CD14-positive monocyte (primary cell): Measurements from ENCODE around the gene TSHZ1. TPM values are rescaled to one million over a fixed set of nuclear protein-coding genes. Genes with fewer than 3 reads are reported as not detected.

ENCODE experiments used
- DNase-seq, 3 donors: peaks; one replicate each; pipeline ENCODE4 v3.0.0-alpha.2; 2011 to 2022
- H2AFZ ChIP-seq: 2 replicates; pipeline ENCODE4 v1.6.0; 2012; ENCODE audit warnings: mild to moderate bottlenecking, low read depth, low read length, inconsistent platforms; ENCODE audit not compliant: insufficient read depth, poor library complexity, severe bottlenecking
- H3K27ac ChIP-seq, 2 donors: 1 replicate in 1 of 2; 2 replicates in 1 of 2; pipeline ENCODE4 v1.5.1; 2012 to 2013; ENCODE audit warnings: low read length in 2 of 2, control low read depth in 1 of 2, inconsistent platforms in 1 of 2, low read depth in 1 of 2, mild to moderate bottlenecking in 1 of 2
- H3K27me3 ChIP-seq, 2 donors: one replicate each; pipeline versions ENCODE4 v1.6.0 to v1.6.1; 2011 to 2013; ENCODE audit warnings: low read length in 2 of 2; ENCODE audit not compliant: control insufficient read depth in 2 of 2, insufficient read depth in 2 of 2
- H3K36me3 ChIP-seq, 2 donors: replicated peaks in 1 of 2; 1 replicate in 1 of 2; 2 replicates in 1 of 2; pipeline versions ENCODE4 v1.5.1 to v1.6.1; 2012 to 2013; ENCODE audit warnings: low read length in 2 of 2, control low read depth in 1 of 2, inconsistent platforms in 1 of 2, mild to moderate bottlenecking in 1 of 2; ENCODE audit not compliant: insufficient read depth in 2 of 2, control insufficient read depth in 1 of 2
- H3K4me1 ChIP-seq, 2 donors: 1 replicate in 1 of 2; 2 replicates in 1 of 2; pipeline versions ENCODE4 v1.5.1 to v1.6.1; 2012 to 2013; ENCODE audit warnings: low read length in 2 of 2, control low read depth in 1 of 2, inconsistent platforms in 1 of 2, mild to moderate bottlenecking in 1 of 2, moderate library complexity in 1 of 2; ENCODE audit not compliant: insufficient read depth in 2 of 2, control insufficient read depth in 1 of 2
- H3K4me2 ChIP-seq: replicated peaks from 2 replicates; pipeline ENCODE3; 2012; ENCODE audit warnings: low read length, moderate library complexity, mild to moderate bottlenecking; ENCODE audit not compliant: poor library complexity, severe bottlenecking; ENCODE audit errors: extremely low read depth
- H3K4me3 ChIP-seq, 3 experiments: fragments of 200-600 bp in 1 of 3; sonication (generic) in 1 of 3; replicated peaks in 1 of 3; 1 replicate in 2 of 3; 2 replicates in 1 of 3; pipeline ENCODE4 v1.5.1; 2011 to 2013; ENCODE audit warnings: low read length in 3 of 3, mild to moderate bottlenecking in 3 of 3, control low read depth in 2 of 3, low read depth in 2 of 3, inconsistent platforms in 1 of 3, moderate library complexity in 1 of 3
- H3K79me2 ChIP-seq: 2 replicates; pipeline ENCODE4 v1.6.0; 2012; ENCODE audit warnings: mild to moderate bottlenecking, control low read depth, inconsistent platforms, low read length, moderate library complexity; ENCODE audit not compliant: insufficient read depth
- H3K9ac ChIP-seq: 2 replicates; pipeline ENCODE4 v1.6.0; 2017; ENCODE audit warnings: low read length, mild to moderate bottlenecking; ENCODE audit not compliant: insufficient read depth, poor library complexity, severe bottlenecking
- H3K9me3 ChIP-seq, 2 donors: replicated peaks in 1 of 2; 1 replicate in 1 of 2; 2 replicates in 1 of 2; pipeline versions ENCODE4 v1.5.1 to v1.6.1; 2012 to 2013; ENCODE audit warnings: low read length in 2 of 2, control low read depth in 1 of 2; ENCODE audit not compliant: control insufficient read depth in 1 of 2, insufficient read depth in 1 of 2
- H4K20me1 ChIP-seq: 2 replicates; pipeline ENCODE4 v1.6.0; 2012; ENCODE audit warnings: mild to moderate bottlenecking, low read length, control low read depth, moderate library complexity; ENCODE audit not compliant: insufficient read depth
- H3K27ac Mint-ChIP-seq, 7 donors: one replicate each; pipeline ENCODE4 v1.8.0; 2020; ENCODE audit warnings: mild to moderate bottlenecking in 7 of 7, mixed read lengths in 7 of 7, moderate library complexity in 6 of 7, inconsistent platforms in 2 of 7
- H3K27me3 Mint-ChIP-seq, 3 donors: one replicate each; pipeline ENCODE4 v1.8.0; 2021 to 2022; ENCODE audit warnings: low read depth in 3 of 3, mild to moderate bottlenecking in 3 of 3, mixed read lengths in 3 of 3, moderate library complexity in 3 of 3, inconsistent platforms in 1 of 3
- H3K36me3 Mint-ChIP-seq, 2 donors: one replicate each; pipeline ENCODE4 v1.8.0; 2020; ENCODE audit warnings: mixed read lengths in 2 of 2, inconsistent platforms in 1 of 2, mild to moderate bottlenecking in 1 of 2
- H3K4me1 Mint-ChIP-seq: one replicate; pipeline ENCODE4 v1.8.0; 2020; ENCODE audit warnings: mild to moderate bottlenecking, mixed read lengths
- H3K4me3 Mint-ChIP-seq, 2 donors: one replicate each; pipeline ENCODE4 v1.8.0; 2020; ENCODE audit warnings: mild to moderate bottlenecking in 2 of 2, mixed read lengths in 2 of 2, moderate library complexity in 1 of 2
- H3K9me3 Mint-ChIP-seq, 7 donors: one replicate each; pipeline ENCODE4 v1.8.0; 2020 to 2022; ENCODE audit warnings: mixed read lengths in 7 of 7, mild to moderate bottlenecking in 6 of 7, moderate library complexity in 6 of 7, inconsistent platforms in 2 of 7
- WGBS: methylation state at CpG from one replicate; pipeline ENCODE4 v1.1.5; 2013; ENCODE audit warnings: missing lambda C conversion rate; ENCODE audit not compliant: insufficient coverage; 5-methylcytosine and 5-hydroxymethylcytosine counted together
- intact Hi-C, 2 donors: fragments of 100-400 bp; cut with micrococcal nuclease; formaldehyde crosslinking; loops; one replicate each; pipeline versions ENCODE4 v1.15.0 to v1.15.1; 2023
- polyA plus RNA-seq, 3 donors: library from polyadenylated mRNA; depleted of rRNA in 1 of 3; unstranded in 2 of 3; stranded (reverse) in 1 of 3; fragments of 300-500 nt in 2 of 3; fragments of >200 nt in 1 of 3; fragmentation: Illumina TruSeq in 2 of 3; gene quantifications; 1 replicate in 2 of 3; 2 replicates in 1 of 3; pipeline ENCODE4 v1.2.3, GENCODE V29; 2012 to 2021
- TF ChIP-seq, protein P1 (sequence below): fragments of 200-600 bp; IDR thresholded peaks from one replicate; pipeline ENCODE4 v1.8.0; 2022; ENCODE audit warnings: antibody characterized with exemption, mild to moderate bottlenecking

Gene TSHZ1
- polyA plus RNA-seq, 3 donors, result 0.76 to 3.3 (median 1.4) TPM

DNA sequence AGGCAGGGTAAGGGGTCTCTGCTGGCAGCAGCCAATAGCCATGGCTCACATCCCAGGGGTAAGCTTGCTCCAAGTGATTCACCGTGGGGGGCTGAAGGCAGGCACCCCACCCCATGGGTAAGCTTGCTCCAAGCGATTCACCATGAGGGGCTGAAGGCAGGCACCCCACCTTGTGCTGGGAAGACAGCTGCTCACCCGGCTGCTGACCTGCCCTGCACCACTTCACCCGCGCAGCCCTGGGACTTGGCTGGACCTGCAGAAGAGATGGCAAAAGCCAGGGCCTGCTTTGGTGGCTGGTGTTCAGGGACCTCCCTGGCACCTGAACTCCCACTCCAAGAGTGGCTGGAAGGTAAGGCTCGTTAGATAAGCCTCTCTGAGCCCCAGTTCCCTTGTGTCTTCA, 20.9 kb upstream of the TSHZ1 start:
- no peak overlapping the region for H3K4me2 ChIP-seq
- TF ChIP-seq, protein P1, sequence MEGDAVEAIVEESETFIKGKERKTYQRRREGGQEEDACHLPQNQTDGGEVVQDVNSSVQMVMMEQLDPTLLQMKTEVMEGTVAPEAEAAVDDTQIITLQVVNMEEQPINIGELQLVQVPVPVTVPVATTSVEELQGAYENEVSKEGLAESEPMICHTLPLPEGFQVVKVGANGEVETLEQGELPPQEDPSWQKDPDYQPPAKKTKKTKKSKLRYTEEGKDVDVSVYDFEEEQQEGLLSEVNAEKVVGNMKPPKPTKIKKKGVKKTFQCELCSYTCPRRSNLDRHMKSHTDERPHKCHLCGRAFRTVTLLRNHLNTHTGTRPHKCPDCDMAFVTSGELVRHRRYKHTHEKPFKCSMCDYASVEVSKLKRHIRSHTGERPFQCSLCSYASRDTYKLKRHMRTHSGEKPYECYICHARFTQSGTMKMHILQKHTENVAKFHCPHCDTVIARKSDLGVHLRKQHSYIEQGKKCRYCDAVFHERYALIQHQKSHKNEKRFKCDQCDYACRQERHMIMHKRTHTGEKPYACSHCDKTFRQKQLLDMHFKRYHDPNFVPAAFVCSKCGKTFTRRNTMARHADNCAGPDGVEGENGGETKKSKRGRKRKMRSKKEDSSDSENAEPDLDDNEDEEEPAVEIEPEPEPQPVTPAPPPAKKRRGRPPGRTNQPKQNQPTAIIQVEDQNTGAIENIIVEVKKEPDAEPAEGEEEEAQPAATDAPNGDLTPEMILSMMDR, result no peak
- no peaks in the 10 kb centered on the region for H3K36me3 ChIP-seq
- Mint-ChIP-seq H3K9me3 (peaks cover 7 to 19% (median 12%) of the 10 kb centered on the region in 7 donors), H3K4me1 (no peaks in the 10 kb centered on the region), H3K27ac (no peak overlapping the region), H3K4me3 (no peak overlapping the region), H3K27me3 (peaks cover 0 to 4% (median 4%) of the 10 kb centered on the region in 3 donors), H3K36me3 (no peaks in the 10 kb centered on the region)
- peaks cover 10 to 20% of the 10 kb centered on the region in 2 donors for H3K9me3 ChIP-seq
- no peak overlapping the region for H2AFZ ChIP-seq
- no peaks in the 10 kb centered on the region for H4K20me1 ChIP-seq
- H3K27me3 ChIP-seq, result no peaks in the 10 kb centered on the region
- no peaks in the 10 kb centered on the region for H3K79me2 ChIP-seq
- no peak overlapping the region for H3K27ac ChIP-seq
- no peaks in the 10 kb centered on the region for H3K4me1 ChIP-seq
- no peak for DNase-seq
- H3K4me3 ChIP-seq, result no peak overlapping the region
- 95% methylated on average over 5 of the region's 6 CpGs for WGBS
- no peak overlapping the region for H3K9ac ChIP-seq
- intact Hi-C loops, result no loop called here

DNA sequence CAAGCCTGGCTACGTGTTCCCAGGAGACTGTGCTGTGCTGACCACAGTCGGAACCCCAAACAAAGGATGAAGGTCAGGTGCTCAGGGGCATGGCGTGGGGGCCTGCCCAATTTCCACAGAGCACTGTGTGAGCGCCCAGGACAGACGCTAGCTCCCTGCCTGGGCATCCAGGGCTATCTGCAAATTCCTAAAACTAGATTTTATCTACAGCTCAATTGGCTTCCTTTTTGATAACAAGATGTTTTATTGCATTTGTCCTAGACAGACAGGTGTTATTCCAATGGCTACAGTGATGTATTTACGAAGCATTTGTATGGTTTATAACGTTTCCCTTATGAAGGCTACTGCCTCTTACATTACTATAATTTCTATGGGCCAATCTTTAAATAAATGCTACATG, 17.7 kb upstream of the TSHZ1 start:
- Mint-ChIP-seq H3K9me3 (peaks cover 1 to 13% (median 4%) of the 10 kb centered on the region in 7 donors), H3K27ac (no peak overlapping the region), H3K36me3 (peaks cover 2 to 10% of the 10 kb centered on the region in 2 donors), H3K4me1 (no peaks in the 10 kb centered on the region), H3K4me3 (no peak overlapping the region), H3K27me3 (peaks cover 0 to 4% (median 3%) of the 10 kb centered on the region in 3 donors)
- peaks cover 15% of the 10 kb centered on the region for H4K20me1 ChIP-seq
- H3K79me2 ChIP-seq, result no peaks in the 10 kb centered on the region
- H3K9ac ChIP-seq, result no peak overlapping the region
- no peaks in the 10 kb centered on the region for H3K4me1 ChIP-seq
- H3K27ac ChIP-seq, result no peak overlapping the region
- no peak overlapping the region for H3K4me3 ChIP-seq
- H2AFZ ChIP-seq, result no peak overlapping the region
- no peaks in the 10 kb centered on the region for H3K36me3 ChIP-seq
- H3K27me3 ChIP-seq, result no peaks in the 10 kb centered on the region
- DNase-seq, result no peak
- intact Hi-C loops, result no loop called here
- TF ChIP-seq, protein P1, result no peak
- 80% methylated on average over 5 of the region's 7 CpGs for WGBS
- peaks cover 4 to 9% of the 10 kb centered on the region in 2 donors for H3K9me3 ChIP-seq
- no peak overlapping the region for H3K4me2 ChIP-seq
